T-helper 2 cell treated with Interferon-gamma antibody and Interleukin-4, amounts not matched to agents 5 μg/mL and 100 μg/mL, for 36 hours (primary cell): ENCODE measurements around the gene CABLES2.

Source experiments
- DNase-seq: peaks from one replicate; pipeline ENCODE4 v3.0.0; 2021; ENCODE audit warnings: low spot score
- H3K27ac Mint-ChIP-seq: one replicate; pipeline ENCODE4 v1.8.0; 2021; ENCODE audit warnings: mild to moderate bottlenecking, mixed read lengths
- H3K27me3 Mint-ChIP-seq: one replicate; pipeline ENCODE4 v1.8.0; 2021; ENCODE audit warnings: low read depth, mixed read lengths
- H3K36me3 Mint-ChIP-seq: one replicate; pipeline ENCODE4 v1.8.0; 2021; ENCODE audit warnings: low read depth, mixed read lengths
- H3K4me1 Mint-ChIP-seq: one replicate; pipeline ENCODE4 v1.8.0; 2021; ENCODE audit warnings: low read depth, mixed read lengths
- H3K4me3 Mint-ChIP-seq: one replicate; pipeline ENCODE4 v1.8.0; 2022; ENCODE audit warnings: mild to moderate bottlenecking, moderate library complexity, mixed read lengths
- H3K9me3 Mint-ChIP-seq: one replicate; pipeline ENCODE4 v1.8.0; 2021; ENCODE audit warnings: mixed read lengths

The CABLES2 gene

DNA sequence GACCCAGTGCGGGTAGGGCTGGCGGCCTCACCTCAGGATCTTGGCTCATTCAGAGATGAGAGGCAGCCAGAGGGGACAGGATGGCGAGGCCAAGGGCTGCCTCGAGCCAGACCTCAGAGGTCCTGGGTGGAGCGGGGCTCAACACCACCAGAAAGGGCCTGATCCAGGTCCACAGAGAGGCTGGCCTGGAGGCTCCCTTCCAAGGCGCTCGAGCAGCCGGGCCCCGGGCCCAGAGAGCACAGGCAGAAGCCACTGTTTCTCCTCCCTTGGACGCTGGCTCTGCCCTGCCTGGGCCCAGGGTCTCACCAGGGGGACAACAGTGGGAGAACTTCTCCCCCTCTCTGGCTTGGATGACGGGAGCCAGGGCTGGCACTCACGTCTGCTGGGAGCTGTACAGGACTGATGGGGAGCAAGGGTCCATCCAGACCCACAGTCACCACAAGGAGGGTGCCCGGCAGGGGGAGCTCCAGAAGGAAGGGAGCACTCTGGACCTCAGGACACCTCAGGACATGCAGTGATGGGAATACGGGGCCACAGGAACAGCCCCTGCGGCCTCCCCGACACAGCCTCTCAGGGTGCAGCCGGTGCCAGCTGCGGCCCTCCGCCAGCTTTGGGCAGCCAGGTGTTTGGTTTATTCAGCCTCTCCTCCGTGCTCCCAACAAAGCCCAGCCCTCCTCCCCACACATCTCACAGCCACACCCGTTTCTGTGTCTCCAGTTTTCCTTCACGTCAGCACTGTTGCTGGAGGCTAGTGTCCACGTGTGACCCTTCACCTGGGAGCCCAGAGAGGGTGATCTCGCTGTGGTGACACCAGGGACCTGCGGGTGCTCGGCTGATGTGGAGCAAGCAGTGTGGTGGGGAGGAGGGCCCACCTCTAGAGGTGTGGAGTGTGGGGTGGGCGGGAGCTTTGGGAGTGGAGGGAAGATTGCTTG is 11.5 kb downstream of the CABLES2 start:
- peaks cover 13% of the 10 kb centered on the region for H3K36me3 Mint-ChIP-seq

GRCh38 chr20:62394248-62395245 is 12.5 kb downstream of the CABLES2 start:
- H3K4me1 Mint-ChIP-seq: no peaks in the 10 kb centered on the region
- H3K27ac Mint-ChIP-seq: no peak overlapping the region
- peaks cover 19% of the 10 kb centered on the region for H3K36me3 Mint-ChIP-seq
- H3K9me3 Mint-ChIP-seq: peaks cover 6% of the 10 kb centered on the region
- H3K4me3 Mint-ChIP-seq: no peak overlapping the region
- DNase-seq: no peak
- no peaks in the 10 kb centered on the region for H3K27me3 Mint-ChIP-seq

More for the DNA sequence above, 11.5 kb downstream of the CABLES2 start:
- Mint-ChIP-seq H3K9me3 (peaks cover 6% of the 10 kb centered on the region), H3K27me3 (no peaks in the 10 kb centered on the region), H3K4me1 (no peaks in the 10 kb centered on the region), H3K4me3 (no peak overlapping the region), H3K27ac (no peak overlapping the region)
- no peak for DNase-seq

- Mint-ChIP-seq H3K9me3 (peaks cover 6% of the 10 kb centered on the region), H3K27ac (no peak overlapping the region), H3K4me3 (no peak overlapping the region), H3K36me3 (peaks cover 27% of the 10 kb centered on the region), H3K4me1 (peaks cover 3% of the 10 kb centered on the region), H3K27me3 (no peaks in the 10 kb centered on the region)
- DNase-seq: no peak
Observed at GRCh38 chr20:62393830-62394229, 13.3 kb downstream of the CABLES2 start.

DNA sequence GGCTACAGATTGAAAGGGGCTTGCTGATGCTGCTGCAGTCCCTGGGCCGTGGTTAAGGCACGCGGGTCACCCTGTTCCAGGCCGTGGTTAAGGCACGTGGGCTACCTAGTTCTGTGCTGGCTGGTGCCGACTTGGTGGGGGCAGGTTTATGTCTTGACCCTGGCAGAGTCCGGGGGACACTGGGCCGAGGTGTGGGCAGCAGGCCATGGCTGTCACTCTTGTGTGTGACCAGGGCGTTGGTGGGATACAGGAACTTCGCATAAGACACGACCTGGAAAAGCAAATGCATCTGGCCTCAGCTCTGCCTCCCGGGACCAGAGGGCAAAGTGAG is 13.8 kb downstream of the CABLES2 start:
- H3K4me3 Mint-ChIP-seq: no peak overlapping the region
- no peaks in the 10 kb centered on the region for H3K27me3 Mint-ChIP-seq
- H3K36me3 Mint-ChIP-seq: peaks cover 32% of the 10 kb centered on the region
- peaks cover 6% of the 10 kb centered on the region for H3K9me3 Mint-ChIP-seq
- no peak overlapping the region for H3K27ac Mint-ChIP-seq
- DNase-seq: no peak
- H3K4me1 Mint-ChIP-seq: peaks cover 8% of the 10 kb centered on the region

DNA sequence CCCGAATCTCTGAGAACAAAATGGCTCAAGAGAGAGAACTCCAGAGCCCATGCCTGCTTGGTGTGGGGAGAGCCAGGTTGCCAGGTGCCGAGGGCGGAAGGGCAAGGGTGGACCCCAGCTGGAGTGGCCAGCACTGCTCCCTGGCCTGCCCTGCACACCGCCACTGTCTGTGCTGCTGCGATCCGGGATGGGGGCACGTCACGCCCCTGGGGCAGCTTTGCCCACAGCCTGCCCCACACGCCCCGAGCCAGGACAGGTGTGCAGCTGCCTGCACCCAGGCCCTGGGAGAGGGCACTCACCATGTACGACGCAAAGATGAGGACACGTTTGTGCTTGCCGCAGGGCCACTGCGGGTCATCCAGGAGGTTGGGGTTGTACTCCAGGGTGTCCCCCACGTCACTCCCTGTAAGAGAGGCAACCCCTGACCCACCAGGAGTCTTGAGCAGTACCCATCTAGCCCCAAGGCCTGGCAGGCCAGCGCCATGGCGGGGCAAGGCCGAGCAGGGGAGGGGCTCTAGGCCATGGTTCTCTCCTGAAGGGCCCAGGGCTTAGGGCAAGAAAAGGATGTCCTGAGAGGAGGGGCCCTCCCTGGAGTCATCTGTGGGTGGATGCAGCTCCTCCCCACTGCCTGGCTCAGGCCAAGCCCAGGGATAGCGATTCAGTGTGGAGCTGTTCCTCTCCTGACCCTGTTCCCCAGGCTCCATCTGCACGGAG is 14.3 kb downstream of the CABLES2 start:
- DNase-seq: no peak
- H3K9me3 Mint-ChIP-seq: peaks cover 3% of the 10 kb centered on the region
- peaks cover 12% of the 10 kb centered on the region for H3K4me1 Mint-ChIP-seq
- H3K27me3 Mint-ChIP-seq: no peaks in the 10 kb centered on the region
- no peak overlapping the region for H3K27ac Mint-ChIP-seq
- peaks cover 36% of the 10 kb centered on the region for H3K36me3 Mint-ChIP-seq
- no peak overlapping the region for H3K4me3 Mint-ChIP-seq

GRCh38 chr20:62392077-62392418 is 15.0 kb downstream of the CABLES2 start:
- H3K27me3 Mint-ChIP-seq: no peaks in the 10 kb centered on the region
- peaks cover 12% of the 10 kb centered on the region for H3K4me1 Mint-ChIP-seq
- no peaks in the 10 kb centered on the region for H3K9me3 Mint-ChIP-seq
- H3K27ac Mint-ChIP-seq: no peak overlapping the region
- no peak overlapping the region for H3K4me3 Mint-ChIP-seq
- no peak for DNase-seq
- H3K36me3 Mint-ChIP-seq: peaks cover 36% of the 10 kb centered on the region

DNA sequence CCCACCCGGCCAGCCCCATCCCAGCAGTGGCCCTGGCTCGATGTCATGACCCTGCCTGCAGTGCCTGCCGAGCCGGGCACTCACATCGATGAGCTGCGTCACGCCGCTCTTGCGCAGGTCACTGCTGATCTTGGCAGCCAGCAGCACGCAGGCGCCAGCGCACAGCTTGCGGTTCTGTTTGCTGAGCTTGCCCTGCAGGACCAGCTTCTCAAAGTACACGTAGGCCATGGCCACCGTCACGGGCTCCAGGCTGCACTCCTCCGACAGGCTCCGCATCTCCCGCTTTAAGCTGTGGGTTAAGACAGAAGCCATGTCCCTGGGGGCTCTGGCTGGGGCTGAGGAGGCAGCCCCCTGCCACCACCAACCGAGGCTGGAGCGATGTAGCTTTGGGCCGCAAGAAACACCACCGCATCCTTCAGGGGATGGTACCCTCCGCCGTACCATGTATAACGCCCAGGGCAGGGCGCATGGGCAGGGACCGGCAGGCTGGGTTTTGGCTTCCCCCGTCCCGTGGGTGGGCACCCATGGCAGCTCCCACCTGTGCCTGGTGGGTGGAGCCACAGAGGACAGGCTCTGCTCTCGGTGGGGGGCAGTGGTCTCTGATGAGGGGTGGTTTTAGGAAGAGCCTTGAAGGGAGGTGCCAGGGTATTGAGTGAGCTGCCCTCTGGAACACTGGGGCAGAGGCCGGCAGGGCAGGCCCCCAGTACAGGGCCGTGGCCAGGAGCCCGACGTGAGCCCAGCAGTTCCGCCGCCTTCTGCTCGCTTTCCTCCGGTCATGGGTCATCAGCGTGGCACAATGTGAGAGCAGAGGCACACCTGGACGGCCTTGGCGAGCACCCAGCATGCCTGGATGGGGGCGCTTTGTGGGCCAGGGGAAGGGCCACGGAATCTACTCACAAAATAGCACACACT is 15.7 kb downstream of the CABLES2 start:
- H3K4me3 Mint-ChIP-seq: no peak overlapping the region
- no peaks in the 10 kb centered on the region for H3K9me3 Mint-ChIP-seq
- DNase-seq: no peak
- H3K4me1 Mint-ChIP-seq: peaks cover 12% of the 10 kb centered on the region
- peaks cover 38% of the 10 kb centered on the region for H3K36me3 Mint-ChIP-seq
- no peak overlapping the region for H3K27ac Mint-ChIP-seq
- H3K27me3 Mint-ChIP-seq: no peaks in the 10 kb centered on the region

GRCh38 chr20:62390317-62391164 is 16.5 kb downstream of the CABLES2 start:
- H3K27me3 Mint-ChIP-seq: no peaks in the 10 kb centered on the region
- H3K4me3 Mint-ChIP-seq: no peak overlapping the region
- H3K36me3 Mint-ChIP-seq: peaks cover 37% of the 10 kb centered on the region
- no peak for DNase-seq
- H3K27ac Mint-ChIP-seq: no peak overlapping the region
- peaks cover 13% of the 10 kb centered on the region for H3K4me1 Mint-ChIP-seq
- H3K9me3 Mint-ChIP-seq: no peaks in the 10 kb centered on the region

DNA sequence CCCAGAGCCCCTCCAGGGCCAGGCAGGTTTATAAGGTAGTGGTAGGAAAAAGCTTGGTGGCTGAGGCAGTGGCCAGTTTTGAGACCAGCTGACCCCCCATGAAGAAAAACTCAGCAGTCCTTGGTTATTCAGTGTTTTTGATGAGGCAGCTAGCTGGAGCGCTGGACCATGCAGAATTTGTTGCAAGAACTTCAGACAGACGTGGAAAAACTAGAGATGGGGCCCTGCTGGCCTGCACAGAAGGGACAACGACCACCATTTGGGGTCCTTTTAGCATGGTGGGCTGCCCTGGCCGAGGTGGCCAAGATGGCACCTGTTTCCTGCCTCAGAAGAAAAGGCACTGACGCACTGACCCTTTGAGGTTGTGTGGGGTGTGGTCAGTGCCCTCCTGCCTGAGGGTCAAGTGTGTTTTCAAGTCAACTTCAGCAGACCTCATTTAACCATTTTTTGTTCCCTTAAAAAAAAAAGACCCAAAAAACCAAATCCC is 17.4 kb downstream of the CABLES2 start:
- peaks cover 36% of the 10 kb centered on the region for H3K36me3 Mint-ChIP-seq

GRCh38 chr20:62388839-62389600 is 18.1 kb downstream of the CABLES2 start:
- Mint-ChIP-seq H3K9me3 (no peaks in the 10 kb centered on the region), H3K36me3 (peaks cover 34% of the 10 kb centered on the region), H3K4me1 (peaks cover 22% of the 10 kb centered on the region), H3K4me3 (peak overlapping the region; percentile 91), H3K27me3 (no peaks in the 10 kb centered on the region), H3K27ac (peak overlapping the region; percentile 68)
- DNase-seq: no peak

More for the DNA sequence above, 17.4 kb downstream of the CABLES2 start:
- no peak overlapping the region for H3K4me3 Mint-ChIP-seq
- H3K27ac Mint-ChIP-seq: no peak overlapping the region
- H3K9me3 Mint-ChIP-seq: no peaks in the 10 kb centered on the region
- DNase-seq: no peak
- H3K4me1 Mint-ChIP-seq: peaks cover 20% of the 10 kb centered on the region
- no peaks in the 10 kb centered on the region for H3K27me3 Mint-ChIP-seq

GRCh38 chr20:62387933-62388635 is 19.0 kb downstream of the CABLES2 start:
- peak overlapping the region; percentile 91 for H3K4me3 Mint-ChIP-seq
- no peaks in the 10 kb centered on the region for H3K9me3 Mint-ChIP-seq
- H3K4me1 Mint-ChIP-seq: peaks cover 26% of the 10 kb centered on the region
- no peak for DNase-seq
- no peaks in the 10 kb centered on the region for H3K27me3 Mint-ChIP-seq
- peaks cover 37% of the 10 kb centered on the region for H3K36me3 Mint-ChIP-seq
- peak overlapping the region; percentile 78 for H3K27ac Mint-ChIP-seq
